Karpas-422 (cell line): ENCODE data around the gene PPP1R27. TPM values are rescaled to one million over a fixed set of nuclear protein-coding genes. Genes with fewer than 3 reads are reported as not detected.

Experiments
- total RNA-seq: library from RNA; depleted of rRNA; stranded (reverse); fragments of >200 nt; shearing (Covaris generic); gene quantifications from 2 replicates; pipeline ENCODE4 v1.2.3, GENCODE V29; 2014; ENCODE audit warnings: low replicate concordance; rRNA removed

PPP1R27 gene
- total RNA-seq, 1 experiment from 2014 or later, result not detected

Other genes with a start within 250 kb of the PPP1R27 start
- gene NPLOC4, start 197.9 kb downstream of the PPP1R27 start, total RNA-seq, result 32.4 and 50.3 TPM in 2 replicates
- gene TSPAN10, start 197.9 kb downstream of the PPP1R27 start, total RNA-seq, result 1.5 and 1.7 TPM in 2 replicates
- 1.6 and 2.7 TPM in 2 replicates for gene PDE6G, start 178.5 kb downstream of the PPP1R27 start, total RNA-seq
- gene OXLD1, start 168.4 kb downstream of the PPP1R27 start, total RNA-seq, result 78.7 and 122 TPM in 2 replicates
- gene CCDC137, start 168.3 kb downstream of the PPP1R27 start, total RNA-seq, result 8.1 and 31.9 TPM in 2 replicates
- gene ARL16, start 151.3 kb downstream of the PPP1R27 start, total RNA-seq, result 22.4 and 40.7 TPM in 2 replicates
- gene HGS, start 151.0 kb downstream of the PPP1R27 start, total RNA-seq, result 57.2 and 90.1 TPM in 2 replicates
- 13.6 and 39.8 TPM in 2 replicates for gene MRPL12, start 131.7 kb downstream of the PPP1R27 start, total RNA-seq
- gene SLC25A10, start 122.8 kb downstream of the PPP1R27 start, total RNA-seq, result 8.6 and 15.0 TPM in 2 replicates
- not detected in 2 replicates for gene GCGR, start 30.9 kb downstream of the PPP1R27 start, total RNA-seq
- gene MCRIP1, start 1.8 kb downstream of the PPP1R27 start, total RNA-seq, result 55.9 and 99.9 TPM in 2 replicates
- gene P4HB, start 25.5 kb upstream of the PPP1R27 start, total RNA-seq, result 175 and 263 TPM in 2 replicates
- gene ARHGDIA, start 36.3 kb upstream of the PPP1R27 start, total RNA-seq, result 68.5 and 119 TPM in 2 replicates
- gene ALYREF, start 56.5 kb upstream of the PPP1R27 start, total RNA-seq, result 70.1 and 191 TPM in 2 replicates
- gene ANAPC11, start 56.7 kb upstream of the PPP1R27 start, total RNA-seq, result 87.1 and 132 TPM in 2 replicates
- 0.07 TPM in 1 of 2 replicates, not detected in the other for gene NPB, start 67.2 kb upstream of the PPP1R27 start, total RNA-seq
- gene PCYT2, start 76.3 kb upstream of the PPP1R27 start, total RNA-seq, result 20.9 and 72.3 TPM in 2 replicates
- 19.6 and 33.7 TPM in 2 replicates for gene SIRT7, start 83.1 kb upstream of the PPP1R27 start, total RNA-seq
- gene MAFG, start 92.7 kb upstream of the PPP1R27 start, total RNA-seq, result 10.9 and 14.9 TPM in 2 replicates
- not detected in 2 replicates for gene PYCR1, start 102.2 kb upstream of the PPP1R27 start, total RNA-seq
- gene MYADML2, start 112.2 kb upstream of the PPP1R27 start, total RNA-seq, result not detected in 2 replicates
- not detected in 2 replicates for gene NOTUM, start 126.1 kb upstream of the PPP1R27 start, total RNA-seq
- 38.7 and 39.8 TPM in 2 replicates for gene ASPSCR1, start 142.6 kb upstream of the PPP1R27 start, total RNA-seq
- 51.4 and 69.3 TPM in 2 replicates for gene CENPX, start 187.8 kb upstream of the PPP1R27 start, total RNA-seq
- 13.3 and 20.2 TPM in 2 replicates for gene LRRC45, start 188.3 kb upstream of the PPP1R27 start, total RNA-seq
- gene RAC3, start 196.6 kb upstream of the PPP1R27 start, total RNA-seq, result 9.6 and 9.7 TPM in 2 replicates
- 103 and 164 TPM in 2 replicates for gene DCXR, start 202.6 kb upstream of the PPP1R27 start, total RNA-seq
- gene RFNG, start 216.8 kb upstream of the PPP1R27 start, total RNA-seq, result 16.5 and 26.8 TPM in 2 replicates
- 57.1 and 110 TPM in 2 replicates for gene GPS1, start 216.8 kb upstream of the PPP1R27 start, total RNA-seq
- 89.6 and 187 TPM in 2 replicates for gene DUS1L, start 230.8 kb upstream of the PPP1R27 start, total RNA-seq